GM12891 (cell line): ENCODE results near the gene PCDHGA5.

ENCODE experiments used
- PAX5 ChIP-seq: IDR thresholded peaks from 2 replicates; pipeline ENCODE4 v1.6.1; 2011; ENCODE audit warnings: low read length, moderate library complexity, mild to moderate bottlenecking; ENCODE audit not compliant: insufficient read depth, severe bottlenecking
- POLR2A ChIP-seq: IDR thresholded peaks from 2 replicates; pipeline ENCODE4 v1.6.1; 2011; ENCODE audit warnings: low read depth, low read length, control low read depth
- POLR2AphosphoS5 ChIP-seq: IDR thresholded peaks from 2 replicates; pipeline ENCODE4 v1.6.1; 2011; ENCODE audit warnings: low read depth, low read length, control low read depth
- POU2F2 ChIP-seq: IDR thresholded peaks from 2 replicates; pipeline ENCODE4 v1.6.1; 2011; ENCODE audit warnings: low read depth, mild to moderate bottlenecking, control low read depth, low read length, moderate library complexity
- SPI1 ChIP-seq: IDR thresholded peaks from 2 replicates; pipeline ENCODE4 v1.6.1; 2011; ENCODE audit warnings: low read depth, low read length, control low read depth
- TAF1 ChIP-seq: IDR thresholded peaks from 2 replicates; pipeline ENCODE4 v1.6.1; 2011; ENCODE audit warnings: low read depth, low read length, control low read depth

DNA sequence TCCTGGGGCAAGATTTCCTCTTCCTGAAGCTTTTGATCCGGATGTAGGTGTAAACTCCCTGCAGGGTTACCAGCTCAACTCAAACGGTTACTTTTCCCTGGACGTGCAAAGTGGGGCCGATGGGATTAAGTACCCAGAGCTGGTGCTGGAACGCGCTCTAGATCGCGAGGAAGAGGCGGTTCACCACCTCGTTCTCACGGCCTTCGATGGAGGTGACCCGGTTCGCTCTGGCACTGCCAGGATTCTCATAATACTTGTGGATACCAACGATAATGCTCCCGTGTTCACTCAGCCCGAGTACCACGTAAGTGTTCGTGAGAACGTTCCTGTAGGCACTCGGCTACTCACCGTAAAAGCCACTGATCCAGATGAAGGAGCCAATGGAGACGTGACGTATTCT, 8.3 kb upstream of the PCDHGA5 start:
- TF ChIP-seq TAF1 (no peak), PAX5 (no peak), POLR2A (no peak), POLR2AphosphoS5 (no peak), SPI1 (no peak), POU2F2 (no peak)
